ENCODE data around the gene ATP2A1. TPM values are rescaled to one million over a fixed set of nuclear protein-coding genes. Genes with fewer than 3 reads are reported as not detected.

The ATP2A1 gene
- total RNA-seq, 2 donors from 2014 or later: not detected

- no peaks in the 10 kb centered on the region for H3K9me3 ChIP-seq
- DNase-seq (no peak), ATAC-seq (no peak)
- intact Hi-C loops (cut with DNase I): no loop called here
- H3K36me3 ChIP-seq (replicated peaks in 1 of 2; ENCODE audit: insufficient read depth in 1 of 2, low read depth in 2 of 2): no peaks in the 10 kb centered on the region
- no peak for TF ChIP-seq POLR2A (IDR thresholded peaks at IDR 0.05)
- no peak for TF ChIP-seq CTCF (IDR thresholded peaks at IDR 0.05)
- H3K4me1 ChIP-seq: no peaks in the 10 kb centered on the region
- no peak overlapping the region for H3K27ac ChIP-seq
- 64 to 67% methylated on average over 11 to 14 of the region's 14 CpGs for WGBS, 2 donors
- H3K4me3 ChIP-seq: no peak overlapping the region
- H3K27me3 ChIP-seq: no peaks in the 10 kb centered on the region
Measured at GRCh38 chr16:28891964-28892890, 13.9 kb downstream of the ATP2A1 start.

GRCh38 chr16:28893291-28893690 lies 15.0 kb downstream of the ATP2A1 start:
- TF ChIP-seq CTCF (IDR thresholded peaks at IDR 0.05) (no peak), POLR2A (IDR thresholded peaks at IDR 0.05) (no peak)
- WGBS, 2 donors: 88 to 92% methylated on average over 4 of the region's 4 CpGs
- Histone ChIP-seq H3K9me3 (no peaks in the 10 kb centered on the region), H3K4me1 (no peaks in the 10 kb centered on the region), H3K27ac (no peak overlapping the region), H3K4me3 (no peak overlapping the region), H3K36me3 (replicated peaks in 1 of 2; ENCODE audit: insufficient read depth in 1 of 2, low read depth in 2 of 2) (no peaks in the 10 kb centered on the region), H3K27me3 (no peaks in the 10 kb centered on the region)
- DNase-seq: no peak
- intact Hi-C loops (cut with DNase I): no loop called here
- no peak for ATAC-seq

GRCh38 chr16:28895609-28896008 lies 17.3 kb downstream of the ATP2A1 start:
- ATAC-seq (no peak), DNase-seq (no peak)
- H3K4me3 ChIP-seq: no peak overlapping the region
- no peaks in the 10 kb centered on the region for H3K36me3 ChIP-seq (replicated peaks in 1 of 2; ENCODE audit: insufficient read depth in 1 of 2, low read depth in 2 of 2)
- intact Hi-C loops (cut with DNase I): no loop called here
- H3K27me3 ChIP-seq: no peaks in the 10 kb centered on the region
- no peaks in the 10 kb centered on the region for H3K9me3 ChIP-seq
- 71 to 79% methylated on average over 4 of the region's 4 CpGs for WGBS, 2 donors
- no peak overlapping the region for H3K27ac ChIP-seq
- no peaks in the 10 kb centered on the region for H3K4me1 ChIP-seq
- TF ChIP-seq CTCF (IDR thresholded peaks at IDR 0.05) (no peak), POLR2A (IDR thresholded peaks at IDR 0.05) (no peak)

- Histone ChIP-seq H3K4me3 (no peak overlapping the region), H3K27ac (no peak overlapping the region), H3K9me3 (no peaks in the 10 kb centered on the region), H3K4me1 (no peaks in the 10 kb centered on the region), H3K27me3 (no peaks in the 10 kb centered on the region), H3K36me3 (replicated peaks in 1 of 2; ENCODE audit: insufficient read depth in 1 of 2, low read depth in 2 of 2) (no peaks in the 10 kb centered on the region)
- DNase-seq (no peak), ATAC-seq (no peak)
- TF ChIP-seq POLR2A (IDR thresholded peaks at IDR 0.05): no peak
- TF ChIP-seq CTCF (IDR thresholded peaks at IDR 0.05): no peak
- intact Hi-C loops (cut with DNase I): no loop called here
- WGBS, 2 donors: 62 to 93% methylated on average over 2 to 4 of the region's 4 CpGs
Measured at GRCh38 chr16:28897826-28898225, 19.5 kb downstream of the ATP2A1 start.

- Histone ChIP-seq H3K4me1 (no peaks in the 10 kb centered on the region), H3K27ac (no peak overlapping the region), H3K9me3 (no peaks in the 10 kb centered on the region), H3K36me3 (replicated peaks in 1 of 2; ENCODE audit: insufficient read depth in 1 of 2, low read depth in 2 of 2) (no peaks in the 10 kb centered on the region), H3K27me3 (no peaks in the 10 kb centered on the region), H3K4me3 (no peak overlapping the region)
- DNase-seq (no peak), ATAC-seq (no peak)
- intact Hi-C loops (cut with DNase I): no loop called here
- WGBS, 2 donors: 79% methylated on average over 10 to 15 of the region's 15 CpGs
- TF ChIP-seq CTCF (IDR thresholded peaks at IDR 0.05) (no peak), POLR2A (IDR thresholded peaks at IDR 0.05) (no peak)
Measured at GRCh38 chr16:28898266-28898665, 20.0 kb downstream of the ATP2A1 start.
